Left ventricle myocardium inferior (tissue), 1 donor: ENCODE results near the gene SPNS2. TPM values are rescaled to one million over a fixed set of nuclear protein-coding genes. Genes with fewer than 3 reads are reported as not detected.
A peak's percentile ranks its signal among the peaks of the same experiment; 100 is the strongest.

Experiments used
- DNase-seq: peaks from one replicate; pipeline ENCODE4 v3.0.0-alpha.2; 2020
- H3K27ac ChIP-seq: fragments of 200-600 bp; replicated peaks from 2 replicates; pipeline ENCODE4 v1.8.0; 2021
- H3K27me3 ChIP-seq: fragments of 200-600 bp; 2 replicates; pipeline ENCODE4 v1.8.0; 2021; ENCODE audit warnings: low read depth
- H3K36me3 ChIP-seq: fragments of 200-600 bp; 2 replicates; pipeline ENCODE4 v1.8.0; 2021
- H3K4me1 ChIP-seq: fragments of 200-600 bp; 2 replicates; pipeline ENCODE4 v1.8.0; 2021
- H3K4me3 ChIP-seq: fragments of 200-600 bp; 2 replicates; pipeline ENCODE4 v1.8.0; 2021; ENCODE audit warnings: mild to moderate bottlenecking, moderate library complexity
- H3K9me3 ChIP-seq: fragments of 200-600 bp; replicated peaks from 2 replicates; pipeline ENCODE4 v1.8.0; 2021
- CTCF ChIP-seq: fragments of 200-600 bp; IDR thresholded peaks from 2 replicates; pipeline ENCODE4 v1.8.0; 2021; ENCODE audit warnings: antibody characterized with exemption, mild to moderate bottlenecking, borderline replicate concordance
- intact Hi-C: fragments of 100-400 bp; cut with micrococcal nuclease; formaldehyde crosslinking; loops from one replicate; pipeline ENCODE4 v1.11.0; 2022
- total RNA-seq: library from RNA; stranded (reverse); fragmentation: NEBNext Ultra II Directional; extraction: Animal tissue kit (Norgen Biotek cat#: 25700); gene quantifications from one replicate; pipeline ENCODE4 v1.2.1, GENCODE V29; 2021
- donor health status: DM: no; HTN: yes; CAD: no; lungs with severe emphysema.

Gene SPNS2
- total RNA-seq, 1 donor from 2014 or later: 11.2 TPM

DNA sequence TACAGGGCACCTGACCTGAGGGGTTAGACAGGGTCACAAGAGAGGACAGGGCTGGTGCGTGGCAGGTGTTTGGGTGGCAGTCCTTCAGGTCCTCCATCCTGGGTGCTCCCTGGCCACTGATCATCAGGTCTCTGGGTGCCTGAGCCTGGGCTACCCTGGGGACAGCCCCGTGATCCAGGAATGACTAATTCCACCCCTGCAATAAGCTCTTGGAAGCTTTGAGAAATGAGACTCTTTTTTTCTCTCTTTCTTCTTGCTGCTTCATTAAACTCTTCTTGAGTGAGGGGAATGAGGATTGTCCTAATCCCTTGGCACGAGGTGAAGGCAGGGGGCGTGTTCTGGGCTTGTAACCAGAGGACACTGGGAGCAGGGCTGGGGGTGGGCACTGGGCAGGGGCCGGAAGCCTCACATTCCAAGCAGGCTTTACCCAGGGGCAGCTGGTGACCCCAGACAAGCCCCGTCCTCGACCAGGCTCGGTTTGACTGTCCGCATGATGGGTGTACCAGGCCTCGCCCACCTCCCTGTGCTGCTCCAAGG, 21.4 kb upstream of the SPNS2 start:
- Histone ChIP-seq H3K4me3 (no peak overlapping the region), H3K27ac (no peak overlapping the region), H3K36me3 (no peaks in the 10 kb centered on the region), H3K27me3 (no peaks in the 10 kb centered on the region), H3K4me1 (peaks cover 56% of the 10 kb centered on the region), H3K9me3 (no peaks in the 10 kb centered on the region)
- no peak for DNase-seq
- no peak for TF ChIP-seq CTCF
- intact Hi-C loops: no loop called here

- no peak for DNase-seq
- peaks cover 56% of the 10 kb centered on the region for H3K4me1 ChIP-seq
- H3K4me3 ChIP-seq: no peak overlapping the region
- TF ChIP-seq CTCF: no peak
- no peaks in the 10 kb centered on the region for H3K9me3 ChIP-seq
- H3K36me3 ChIP-seq: no peaks in the 10 kb centered on the region
- intact Hi-C loops: no loop called here
- no peaks in the 10 kb centered on the region for H3K27me3 ChIP-seq
- no peak overlapping the region for H3K27ac ChIP-seq
Measured at GRCh38 chr17:4478318-4478830, 20.3 kb upstream of the SPNS2 start.

GRCh38 chr17:4479340-4479981, 19.2 kb upstream of the SPNS2 start:
- TF ChIP-seq CTCF: no peak
- Histone ChIP-seq H3K36me3 (no peaks in the 10 kb centered on the region), H3K27ac (no peak overlapping the region), H3K4me1 (peaks cover 46% of the 10 kb centered on the region), H3K4me3 (no peak overlapping the region), H3K27me3 (no peaks in the 10 kb centered on the region), H3K9me3 (no peaks in the 10 kb centered on the region)
- intact Hi-C loops: no loop called here
- DNase-seq: no peak

- TF ChIP-seq CTCF: no peak
- DNase-seq: no peak
- intact Hi-C loops: no loop called here
- H3K4me1 ChIP-seq: peaks cover 41% of the 10 kb centered on the region
- no peak overlapping the region for H3K4me3 ChIP-seq
- H3K9me3 ChIP-seq: no peaks in the 10 kb centered on the region
- no peaks in the 10 kb centered on the region for H3K27me3 ChIP-seq
- no peaks in the 10 kb centered on the region for H3K36me3 ChIP-seq
- peak overlapping the region; percentile 30 for H3K27ac ChIP-seq
Measured at GRCh38 chr17:4479982-4480751, 18.5 kb upstream of the SPNS2 start.

- TF ChIP-seq CTCF: no peak
- Histone ChIP-seq H3K4me1 (peaks cover 34% of the 10 kb centered on the region), H3K4me3 (no peak overlapping the region), H3K36me3 (no peaks in the 10 kb centered on the region), H3K27me3 (no peaks in the 10 kb centered on the region), H3K9me3 (no peaks in the 10 kb centered on the region), H3K27ac (peak overlapping the region; percentile 30)
- intact Hi-C loops: no loop called here
- DNase-seq: no peak
Measured at GRCh38 chr17:4480929-4481898, 17.5 kb upstream of the SPNS2 start.
